HPDE6-E6E7 (cell line): Measurements from ENCODE around the gene GLI2.
A peak's percentile ranks its signal among the peaks of the same experiment; 100 is the strongest.

Source experiments
- DNase-seq: peaks from one replicate; pipeline ENCODE4 v3.0.0; 2011; ENCODE audit warnings: missing footprints; ENCODE audit errors: extremely low spot score

The GLI2 gene

DNA sequence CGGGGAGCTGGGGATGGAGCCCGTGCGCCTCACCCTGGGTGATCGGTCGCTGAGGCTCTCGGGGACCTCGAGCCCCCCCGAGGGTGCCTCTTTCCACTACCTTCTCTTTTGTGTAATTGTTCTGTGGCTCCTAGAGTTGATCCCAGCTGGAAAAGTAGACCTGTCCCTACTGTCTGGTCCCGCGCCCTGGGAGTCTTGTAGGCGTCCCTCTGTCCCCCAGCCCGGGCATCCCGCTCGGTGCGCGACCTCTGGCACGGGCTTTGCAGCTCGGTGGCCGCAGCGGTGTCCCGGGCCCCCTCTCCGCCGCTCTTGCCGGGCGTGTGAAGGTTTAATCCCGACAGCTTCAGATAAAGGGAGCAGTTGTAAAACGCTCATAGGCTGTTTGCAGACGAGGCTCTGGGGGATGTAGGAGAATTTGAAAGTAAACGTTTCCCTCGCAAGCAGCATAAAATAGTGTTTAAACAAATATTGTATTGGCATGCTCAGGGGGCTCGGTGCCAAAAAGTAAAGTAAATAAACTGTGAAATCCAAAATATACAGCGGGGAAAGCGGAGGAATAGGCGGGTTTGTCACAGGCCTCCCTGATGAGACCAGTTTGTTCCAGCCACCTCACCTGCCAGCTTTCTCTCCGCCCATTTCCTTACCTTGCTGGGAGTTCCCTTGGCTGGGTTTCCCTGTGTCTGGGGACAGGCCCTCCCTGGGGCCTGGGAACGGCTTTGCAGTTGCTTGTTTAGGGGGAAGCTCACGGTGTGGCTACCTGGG is 1.9 kb downstream of the GLI2 start:
- peak; percentile 32 for DNase-seq

GRCh38 chr2:120738117-120738516 is 2.4 kb downstream of the GLI2 start:
- no peak for DNase-seq

GRCh38 chr2:120738786-120739437 is 3.2 kb downstream of the GLI2 start:
- no peak for DNase-seq

DNA sequence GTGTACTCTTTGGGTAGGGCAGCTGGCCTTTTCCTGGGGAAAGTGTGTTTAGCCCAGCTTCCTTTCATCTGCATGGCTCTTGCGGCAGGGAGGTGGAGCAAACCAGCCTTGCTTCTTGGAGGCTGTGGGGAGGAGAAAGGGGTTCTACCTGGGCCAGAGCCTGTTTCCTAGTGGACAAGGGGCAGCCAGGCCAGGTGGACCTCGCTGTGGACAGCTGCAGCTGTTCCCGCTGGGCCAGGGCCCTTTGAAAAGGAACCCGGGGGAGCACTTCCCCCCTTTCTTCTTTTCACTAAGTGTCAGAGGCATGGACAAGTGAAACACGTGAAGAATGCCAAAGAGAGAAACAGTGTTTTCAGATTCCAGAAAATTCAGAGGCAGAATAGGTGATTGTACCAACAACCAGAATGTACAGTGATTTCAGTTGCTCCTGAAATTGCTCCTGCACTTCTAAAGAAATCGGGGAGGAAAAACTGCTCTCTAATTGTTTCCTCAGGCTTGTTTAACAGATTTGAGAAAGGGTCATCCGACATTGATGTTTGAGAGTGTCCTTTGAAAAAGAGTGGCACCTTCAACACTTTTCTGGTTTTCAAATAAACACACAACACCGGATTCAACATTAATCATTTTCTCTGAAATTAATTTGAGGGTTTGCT is 3.9 kb downstream of the GLI2 start:
- DNase-seq = no peak

DNA sequence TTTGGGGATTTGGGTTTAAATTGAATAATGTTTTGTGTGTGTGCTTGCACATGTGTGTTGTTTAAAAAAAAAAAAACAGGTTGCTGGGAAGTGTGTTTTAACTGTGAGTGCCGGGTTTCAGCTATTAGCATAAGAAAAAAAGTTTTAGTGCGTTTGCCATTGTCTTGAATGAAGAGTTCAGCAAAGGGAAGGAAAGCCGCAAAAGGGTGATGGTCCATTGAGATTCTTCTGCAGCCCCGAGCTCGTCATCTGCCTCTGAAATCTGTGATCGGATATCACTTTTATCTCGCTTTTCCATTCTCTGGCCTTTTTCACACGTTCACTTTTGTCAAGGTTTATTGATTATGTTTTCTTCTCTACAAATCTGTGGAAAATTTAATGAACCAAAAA is 4.7 kb downstream of the GLI2 start:
- DNase-seq = no peak

DNA sequence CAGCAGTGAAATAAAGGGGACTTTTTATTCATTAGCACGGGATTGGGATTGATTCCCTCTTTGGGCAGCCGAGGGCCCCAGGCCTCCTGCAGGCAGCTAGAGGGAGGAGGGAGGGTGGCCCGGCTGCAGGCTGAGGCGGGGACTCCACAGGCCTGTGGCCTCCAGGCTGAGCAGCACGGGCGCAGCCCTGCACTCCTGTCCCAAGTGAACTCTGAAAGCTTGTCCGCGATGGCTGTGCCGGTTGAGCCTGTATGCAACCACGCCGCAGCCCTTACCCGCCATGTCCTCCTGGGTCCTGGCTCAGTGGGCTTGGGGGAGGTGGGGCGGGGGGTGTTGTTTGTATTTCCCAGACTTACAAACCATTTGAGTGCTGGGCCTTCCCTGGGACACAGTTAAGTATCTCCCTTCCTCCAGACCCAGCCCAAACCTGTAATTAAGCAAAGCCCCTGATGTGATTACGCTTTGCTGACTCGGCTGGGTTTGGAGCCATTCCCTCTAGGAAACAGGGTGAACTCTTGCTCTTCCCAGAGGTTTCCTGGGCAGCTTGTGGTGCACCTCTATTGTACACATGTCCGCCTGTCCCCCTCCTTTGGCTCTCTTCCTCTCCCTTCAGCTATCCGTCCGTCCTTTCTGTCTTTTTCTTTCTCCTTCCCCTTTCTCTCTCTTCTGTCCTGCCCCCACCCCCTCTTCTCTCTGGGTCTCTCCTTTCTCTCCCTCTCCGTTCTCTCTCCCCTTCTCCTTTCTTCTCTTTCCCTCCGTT is 5.3 kb downstream of the GLI2 start:
- no peak for DNase-seq

DNA sequence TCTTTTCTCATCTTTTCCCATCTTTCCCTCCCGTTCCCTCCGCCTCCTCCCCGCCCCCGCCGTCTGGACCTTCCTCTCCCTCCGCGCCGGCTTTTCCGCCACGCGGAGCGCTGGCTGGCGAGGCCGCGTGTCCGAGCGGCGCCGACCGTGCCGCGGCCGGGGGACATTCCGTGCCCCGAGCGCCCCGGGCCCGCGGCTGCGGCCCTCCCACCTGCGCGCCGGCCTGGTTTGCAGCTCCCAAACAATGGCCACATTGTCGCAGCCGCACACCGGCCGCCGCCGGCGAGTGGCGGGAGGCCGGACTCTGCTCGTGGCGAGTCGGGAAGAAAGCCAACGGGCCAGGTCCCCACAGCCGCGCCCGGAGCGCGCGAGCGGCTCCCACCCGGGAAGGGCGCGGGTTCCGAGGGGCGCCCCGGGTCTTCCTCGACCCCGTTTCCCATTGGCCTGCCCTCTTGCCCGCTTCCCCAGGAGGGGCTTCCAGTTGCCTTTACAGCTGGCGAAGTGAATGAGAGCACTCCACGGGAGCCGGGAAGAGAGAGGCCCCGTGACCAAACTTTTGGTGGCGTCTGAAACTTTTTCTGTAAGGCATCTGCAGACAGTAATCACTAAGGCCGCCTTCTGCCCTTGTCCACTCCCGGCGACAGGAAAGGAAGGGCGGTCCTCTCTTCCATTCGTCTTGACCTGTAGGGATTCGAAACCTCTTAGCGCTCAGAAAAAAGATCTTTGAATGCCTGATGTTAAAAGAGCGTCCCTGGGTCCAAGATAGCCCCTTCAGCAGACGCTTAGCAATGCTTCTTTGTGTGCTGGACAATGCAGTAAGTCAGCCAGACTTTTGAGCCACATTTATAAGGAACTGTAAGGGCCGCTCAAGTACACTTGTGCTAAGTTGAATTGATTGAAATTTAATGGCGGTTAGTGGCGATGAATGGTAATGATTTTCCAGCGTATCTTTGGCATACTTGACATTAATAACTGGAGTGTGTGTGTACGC is 6.2 kb downstream of the GLI2 start:
- no peak for DNase-seq

- DNase-seq = no peak
These were observed 8.0 kb downstream of the GLI2 start for GRCh38 chr2:120743657-120744056.

- DNase-seq = no peak
These were observed 9.1 kb downstream of the GLI2 start for GRCh38 chr2:120744817-120745216.

DNA sequence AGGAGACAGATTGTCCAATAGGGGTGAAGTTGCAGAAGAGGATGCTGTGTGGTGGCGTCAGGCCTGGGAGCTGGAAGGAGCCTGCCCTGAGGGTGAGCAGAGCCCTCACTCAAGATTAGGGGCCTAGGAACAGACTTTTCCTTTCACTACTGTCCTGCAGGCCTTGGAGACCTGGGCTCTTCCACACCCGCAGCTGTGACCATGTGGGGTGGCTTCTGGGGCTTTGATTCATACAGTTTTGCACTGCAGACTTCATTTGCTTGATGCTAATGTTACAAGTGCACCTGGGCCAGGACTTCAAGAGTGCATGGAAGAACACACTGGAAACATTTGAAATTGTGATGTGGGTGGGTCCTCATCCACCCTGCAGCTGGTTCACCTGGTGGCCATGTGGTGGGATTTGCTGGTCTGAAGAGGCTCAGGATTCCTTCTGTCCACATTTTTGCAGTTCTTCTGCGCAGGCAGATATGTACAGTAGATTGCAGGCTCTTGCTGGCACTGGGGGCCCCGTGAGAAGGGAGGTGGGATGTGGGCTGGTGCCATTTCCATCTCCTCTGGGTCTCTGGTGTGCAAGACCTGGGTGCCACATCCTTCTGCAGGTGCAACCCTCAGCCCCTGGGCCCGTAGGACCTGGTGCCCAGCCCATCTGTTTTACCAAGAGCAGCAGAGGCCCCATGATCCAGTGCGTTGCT is 9.9 kb downstream of the GLI2 start:
- DNase-seq = no peak

GRCh38 chr2:120746144-120746543 is 10.5 kb downstream of the GLI2 start:
- DNase-seq = no peak

GRCh38 chr2:120747281-120747680 is 11.6 kb downstream of the GLI2 start:
- no peak for DNase-seq

- DNase-seq = no peak
These were observed 12.0 kb downstream of the GLI2 start for GRCh38 chr2:120747706-120748105.

- no peak for DNase-seq
These were observed 12.6 kb downstream of the GLI2 start for GRCh38 chr2:120748310-120748709.

DNA sequence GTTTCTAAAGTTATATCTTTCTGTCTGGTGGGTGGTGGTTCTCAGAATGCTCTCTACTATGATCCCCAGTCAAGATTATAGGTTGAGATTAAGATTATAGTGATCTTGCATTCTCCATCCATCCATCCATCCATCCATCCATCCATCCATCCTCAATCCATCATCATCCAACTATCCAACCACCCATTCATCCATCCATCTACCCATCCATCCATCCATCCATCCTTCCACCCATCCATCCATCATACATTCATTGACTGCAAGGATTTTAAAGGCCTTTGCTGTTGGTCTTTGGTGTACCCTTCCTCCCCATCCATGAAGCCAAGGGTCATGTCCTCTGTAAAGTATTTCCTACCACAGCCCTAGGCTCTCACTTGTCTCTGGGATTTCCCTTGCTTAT is 13.1 kb downstream of the GLI2 start:
- DNase-seq = no peak

DNA sequence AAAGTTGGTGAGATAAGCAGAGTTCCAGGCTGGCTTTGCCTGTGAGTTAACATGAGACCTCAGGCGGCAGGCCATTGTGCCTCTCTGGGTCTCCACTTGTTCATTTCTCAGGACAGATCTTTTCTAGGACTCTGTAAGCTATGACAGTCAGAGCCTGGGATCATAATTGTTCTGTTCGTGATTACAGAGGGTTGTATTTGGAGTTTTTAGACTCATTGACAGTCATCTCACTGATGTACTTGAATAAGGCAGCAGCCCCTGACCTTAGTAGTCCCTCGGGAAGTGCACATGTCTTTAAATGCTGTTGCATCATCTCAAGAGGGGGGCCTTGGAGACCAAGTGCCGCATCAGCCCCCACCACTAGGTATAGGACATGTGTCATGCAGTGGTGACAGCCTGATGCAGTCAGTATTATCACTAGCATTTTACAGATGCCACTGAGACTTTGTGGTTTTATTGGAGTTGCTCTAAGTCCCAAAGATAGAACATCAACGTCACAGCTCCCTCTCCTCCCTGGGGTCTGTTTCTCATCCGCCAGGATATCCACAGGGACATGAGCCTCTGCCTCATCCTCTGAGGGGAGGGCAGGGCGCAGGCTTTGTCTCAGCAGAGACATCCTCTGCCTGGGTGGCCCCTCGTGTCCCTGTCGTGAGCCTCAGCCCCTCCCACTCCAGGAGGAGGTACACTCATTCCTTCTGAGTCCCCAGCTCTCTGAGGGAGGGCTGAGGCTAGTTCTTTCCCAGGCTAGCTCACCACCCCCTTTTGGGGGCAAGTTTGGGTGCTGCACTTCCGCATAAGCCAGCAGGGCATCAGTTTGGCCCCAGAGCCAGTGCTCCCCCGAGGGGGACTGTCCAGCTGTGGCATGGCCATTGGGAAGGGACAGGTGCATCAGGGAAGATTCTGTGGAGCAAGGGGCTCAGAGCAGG is 14.1 kb downstream of the GLI2 start:
- DNase-seq = no peak

DNA sequence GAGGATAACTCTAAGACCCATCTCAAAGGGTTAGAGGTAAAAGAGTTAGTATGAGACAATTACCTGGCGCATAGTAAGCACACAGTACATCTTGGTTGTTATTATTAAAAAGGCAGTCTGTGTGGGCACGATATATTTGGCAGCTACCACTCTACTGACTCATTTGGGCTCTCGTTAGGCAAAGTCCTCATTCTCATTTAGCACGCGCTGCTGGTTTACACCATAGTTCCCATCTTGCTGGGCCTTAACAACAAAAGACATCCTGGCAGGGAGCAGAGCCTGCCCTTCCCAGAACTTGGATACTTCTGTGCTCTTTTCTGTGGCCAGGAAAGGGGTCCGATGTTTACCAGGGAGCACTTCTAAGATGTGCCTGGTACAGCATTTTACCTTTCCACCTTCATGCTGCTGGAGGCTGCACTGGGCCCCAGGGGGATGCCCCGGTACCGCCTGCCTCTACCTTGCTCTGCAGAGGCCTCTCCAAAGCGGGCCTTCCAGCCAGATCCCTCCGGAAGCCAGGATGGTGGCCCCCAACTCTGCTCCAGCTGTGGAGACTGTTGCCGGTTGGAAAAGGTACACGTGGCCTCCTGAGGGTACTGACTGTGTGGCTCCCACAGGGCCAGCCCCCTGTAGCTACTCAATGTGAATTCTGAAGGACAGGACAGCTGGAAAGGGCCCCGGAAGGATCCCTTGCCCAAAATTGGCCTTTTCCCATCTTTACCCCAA is 15.0 kb downstream of the GLI2 start:
- no peak for DNase-seq

DNA sequence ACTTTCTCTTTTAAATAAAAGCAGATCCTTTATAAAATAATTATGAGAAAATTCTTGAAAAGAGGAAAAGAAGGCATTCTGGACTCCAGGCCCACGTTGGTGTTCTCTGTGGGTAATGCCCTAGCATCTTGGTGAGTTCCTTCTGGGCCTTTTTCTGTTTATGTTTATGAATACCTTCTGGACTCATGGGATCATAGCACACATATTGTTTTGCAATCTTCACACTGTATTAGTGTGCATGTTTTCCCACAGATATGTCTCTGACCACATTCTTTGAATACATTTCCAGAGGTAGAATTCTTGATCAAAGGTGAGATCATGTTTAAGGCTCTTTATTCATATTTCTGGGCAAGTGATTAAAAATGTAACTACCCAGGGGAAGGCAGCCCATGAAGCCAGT is 15.9 kb downstream of the GLI2 start:
- no peak for DNase-seq
